ENCODE data around the gene SV2B.

The SV2B gene

DNA sequence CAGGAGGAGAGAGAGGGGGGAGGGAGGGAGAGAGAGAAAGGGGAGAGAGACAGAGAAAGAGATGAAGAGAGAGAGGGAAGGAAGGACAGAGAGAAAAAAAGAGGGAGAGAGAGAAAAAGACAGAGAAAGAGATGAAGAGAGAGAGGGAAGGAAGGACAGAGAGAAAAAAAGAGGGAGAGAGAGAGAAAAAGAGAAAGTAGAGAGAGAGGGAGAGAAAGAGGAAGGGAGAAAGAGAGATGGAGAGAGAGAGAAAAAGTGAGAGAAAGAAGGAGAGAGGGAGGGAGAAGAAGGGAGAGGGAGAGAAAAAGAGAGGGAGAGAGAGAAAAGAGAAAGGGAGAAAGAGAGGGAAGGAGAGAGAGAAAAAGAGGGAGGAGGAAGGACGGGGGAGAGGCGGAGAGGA lies 204.2 kb downstream of the SV2B start:
- Histone ChIP-seq H3K4me2 (ENCODE audit: low read depth, low read length, poor library complexity, severe bottlenecking) (no peak overlapping the region), H3K27me3 (ENCODE audit: low read length) (no peaks in the 10 kb centered on the region), H4K20me1 (ENCODE audit: low read depth, low read length) (no peaks in the 10 kb centered on the region), H3K9me2 (replicated peaks; ENCODE audit: insufficient read depth, low read length) (no peaks in the 10 kb centered on the region), H3K79me2 (ENCODE audit: insufficient read depth, low read length) (no peaks in the 10 kb centered on the region), H3K27ac (ENCODE audit: low read depth, low read length) (no peak overlapping the region), H3K4me3 (ENCODE audit: insufficient read depth, low read length, poor library complexity, severe bottlenecking) (no peak overlapping the region), H3F3A (ENCODE audit: insufficient read depth) (no peaks in the 10 kb centered on the region), H2AFZ (ENCODE audit: low read depth, low read length, severe bottlenecking) (no peak overlapping the region), H3K36me3 (ENCODE audit: low read length) (no peaks in the 10 kb centered on the region), H3K9ac (ENCODE audit: low read length) (no peak overlapping the region), H3K9me3 (ENCODE audit: insufficient read depth, low read length) (no peaks in the 10 kb centered on the region)
- TF ChIP-seq, protein P1, sequence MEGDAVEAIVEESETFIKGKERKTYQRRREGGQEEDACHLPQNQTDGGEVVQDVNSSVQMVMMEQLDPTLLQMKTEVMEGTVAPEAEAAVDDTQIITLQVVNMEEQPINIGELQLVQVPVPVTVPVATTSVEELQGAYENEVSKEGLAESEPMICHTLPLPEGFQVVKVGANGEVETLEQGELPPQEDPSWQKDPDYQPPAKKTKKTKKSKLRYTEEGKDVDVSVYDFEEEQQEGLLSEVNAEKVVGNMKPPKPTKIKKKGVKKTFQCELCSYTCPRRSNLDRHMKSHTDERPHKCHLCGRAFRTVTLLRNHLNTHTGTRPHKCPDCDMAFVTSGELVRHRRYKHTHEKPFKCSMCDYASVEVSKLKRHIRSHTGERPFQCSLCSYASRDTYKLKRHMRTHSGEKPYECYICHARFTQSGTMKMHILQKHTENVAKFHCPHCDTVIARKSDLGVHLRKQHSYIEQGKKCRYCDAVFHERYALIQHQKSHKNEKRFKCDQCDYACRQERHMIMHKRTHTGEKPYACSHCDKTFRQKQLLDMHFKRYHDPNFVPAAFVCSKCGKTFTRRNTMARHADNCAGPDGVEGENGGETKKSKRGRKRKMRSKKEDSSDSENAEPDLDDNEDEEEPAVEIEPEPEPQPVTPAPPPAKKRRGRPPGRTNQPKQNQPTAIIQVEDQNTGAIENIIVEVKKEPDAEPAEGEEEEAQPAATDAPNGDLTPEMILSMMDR (IDR thresholded peaks at IDR 0.05; ENCODE audit: insufficient read depth, low read length, poor library complexity, severe bottlenecking): no peak
- TF ChIP-seq EZH2phosphoT487 (conservative IDR thresholded peaks at IDR 0.05; ENCODE audit: low read length): no peak

DNA sequence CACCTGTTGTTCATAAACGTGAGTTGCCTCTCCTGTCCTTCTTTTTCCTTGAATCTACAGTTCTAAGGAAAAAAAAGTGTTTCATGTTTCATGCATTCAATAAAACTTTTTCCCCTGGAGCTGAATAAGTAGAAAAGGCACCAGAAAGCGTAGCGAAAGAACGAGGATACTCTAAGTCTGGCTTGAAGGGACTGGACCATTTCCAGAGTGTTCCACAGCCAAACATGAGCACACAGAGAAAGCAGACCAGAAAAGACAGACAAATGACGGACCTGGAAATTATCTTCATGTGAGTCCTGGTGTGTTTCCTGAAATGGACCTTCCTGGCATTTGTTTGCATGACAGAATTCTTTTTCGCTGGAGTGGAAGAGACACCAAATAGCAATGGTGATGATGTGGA lies 204.7 kb downstream of the SV2B start:
- Histone ChIP-seq H2AFZ (ENCODE audit: low read depth, low read length, severe bottlenecking) (no peak overlapping the region), H3K36me3 (ENCODE audit: low read length) (no peaks in the 10 kb centered on the region), H3K27me3 (ENCODE audit: low read length) (no peaks in the 10 kb centered on the region), H4K20me1 (ENCODE audit: low read depth, low read length) (no peaks in the 10 kb centered on the region), H3K27ac (ENCODE audit: low read depth, low read length) (no peak overlapping the region), H3K9ac (ENCODE audit: low read length) (no peak overlapping the region), H3K9me3 (ENCODE audit: insufficient read depth, low read length) (no peaks in the 10 kb centered on the region), H3K79me2 (ENCODE audit: insufficient read depth, low read length) (no peaks in the 10 kb centered on the region), H3F3A (ENCODE audit: insufficient read depth) (no peaks in the 10 kb centered on the region), H3K4me3 (ENCODE audit: insufficient read depth, low read length, poor library complexity, severe bottlenecking) (no peak overlapping the region), H3K4me2 (ENCODE audit: low read depth, low read length, poor library complexity, severe bottlenecking) (no peak overlapping the region), H3K9me2 (replicated peaks; ENCODE audit: insufficient read depth, low read length) (no peaks in the 10 kb centered on the region)
- TF ChIP-seq, protein P1 (IDR thresholded peaks at IDR 0.05; ENCODE audit: insufficient read depth, low read length, poor library complexity, severe bottlenecking): no peak
- no peak for TF ChIP-seq EZH2phosphoT487 (conservative IDR thresholded peaks at IDR 0.05; ENCODE audit: low read length)

DNA sequence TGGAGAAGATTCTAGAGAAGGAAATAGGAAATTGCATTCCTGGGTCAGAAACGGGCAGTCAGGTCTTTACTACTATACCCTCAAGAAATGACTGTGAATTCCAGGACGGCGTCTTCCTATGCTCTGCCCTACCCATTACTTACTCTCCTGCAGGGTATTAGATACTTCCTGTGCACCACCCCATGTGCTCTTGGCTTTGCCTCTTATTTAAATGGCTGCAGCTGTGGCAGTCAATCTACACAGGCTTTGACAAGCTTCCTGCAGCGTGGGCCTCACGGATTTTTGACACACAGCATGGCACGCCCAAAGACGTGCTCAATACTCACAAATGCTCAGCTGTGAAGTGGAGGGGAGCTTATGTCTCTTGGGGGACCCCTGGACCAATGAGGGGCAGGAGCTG lies 206.1 kb downstream of the SV2B start:
- H3K36me3 ChIP-seq (ENCODE audit: low read length): no peaks in the 10 kb centered on the region
- no peak overlapping the region for H3K9ac ChIP-seq (ENCODE audit: low read length)
- no peaks in the 10 kb centered on the region for H3F3A ChIP-seq (ENCODE audit: insufficient read depth)
- no peaks in the 10 kb centered on the region for H3K9me3 ChIP-seq (ENCODE audit: insufficient read depth, low read length)
- H2AFZ ChIP-seq (ENCODE audit: low read depth, low read length, severe bottlenecking): no peak overlapping the region
- no peak overlapping the region for H3K27ac ChIP-seq (ENCODE audit: low read depth, low read length)
- no peak for TF ChIP-seq EZH2phosphoT487 (conservative IDR thresholded peaks at IDR 0.05; ENCODE audit: low read length)
- TF ChIP-seq, protein P1 (IDR thresholded peaks at IDR 0.05; ENCODE audit: insufficient read depth, low read length, poor library complexity, severe bottlenecking): no peak
- H3K4me3 ChIP-seq (ENCODE audit: insufficient read depth, low read length, poor library complexity, severe bottlenecking): no peak overlapping the region
- no peaks in the 10 kb centered on the region for H3K27me3 ChIP-seq (ENCODE audit: low read length)
- H3K4me2 ChIP-seq (ENCODE audit: low read depth, low read length, poor library complexity, severe bottlenecking): no peak overlapping the region
- no peaks in the 10 kb centered on the region for H3K9me2 ChIP-seq (replicated peaks; ENCODE audit: insufficient read depth, low read length)
- no peaks in the 10 kb centered on the region for H4K20me1 ChIP-seq (ENCODE audit: low read depth, low read length)
- no peaks in the 10 kb centered on the region for H3K79me2 ChIP-seq (ENCODE audit: insufficient read depth, low read length)

Measured in SU-DHL-6 (cell line).